SK-N-SH (cell line): ENCODE results near the gene GPS2. TPM values are rescaled to one million over a fixed set of nuclear protein-coding genes. Genes with fewer than 3 reads are reported as not detected.

Source experiments
- CTCF ChIA-PET: fragments of 300-600, 350-600 bp; formaldehyde crosslinking; extraction: SDS; loops from one replicate; lab custom pipeline; 2021; lab: Yijun Ruan, JAX
- POLR2A ChIA-PET: fragments of 350-600 bp; sonication (Branson Sonifier 250); formaldehyde crosslinking; extraction: SDS; loops from one replicate; lab custom pipeline; 2020; ENCODE audit warnings: antibody characterized with exemption, inconsistent platforms; lab: Yijun Ruan, JAX
- DNase-seq: peaks from one replicate; pipeline ENCODE4 v3.0.0; 2012
- H2AFZ ChIP-seq: fragments of 200-600 bp; sonication (generic); 2 replicates; pipeline ENCODE4 v1.8.1; 2016; ENCODE audit warnings: antibody characterized with exemption, mild to moderate bottlenecking, low read depth
- H3F3A ChIP-seq: fragments of 200-600 bp; sonication (generic); replicated peaks from 2 replicates; pipeline ENCODE3; 2016; ENCODE audit warnings: antibody characterized with exemption, mild to moderate bottlenecking; ENCODE audit not compliant: insufficient read depth
- H3K27ac ChIP-seq, 2 experiments: fragments of 200-500 bp in 1 of 2; fragments of 200-600 bp in 1 of 2; sonication (Bioruptor generic) in 1 of 2; sonication (generic), shearing (Covaris generic) in 1 of 2; 2 replicates each; pipeline versions ENCODE4 v1.5.1 to v1.6.1; 2014 to 2016; ENCODE audit warnings: low read depth in 2 of 2, inconsistent platforms in 1 of 2, low read length in 1 of 2, mild to moderate bottlenecking in 1 of 2, mixed read lengths in 1 of 2
- H3K27me3 ChIP-seq: fragments of 200-600 bp; sonication (generic), shearing (Covaris generic); 2 replicates; pipeline ENCODE4 v1.6.1; 2016; ENCODE audit warnings: mixed run types; ENCODE audit not compliant: insufficient read depth
- H3K36me3 ChIP-seq, 2 experiments: fragments of 200-500 bp in 1 of 2; fragments of 200-600 bp in 1 of 2; sonication (Bioruptor generic) in 1 of 2; sonication (generic) in 1 of 2; replicated peaks in 1 of 2; 2 replicates each; pipeline versions ENCODE3 to v1.5.1; 2014 to 2016; ENCODE audit warnings: low read length in 1 of 2, mild to moderate bottlenecking in 1 of 2; ENCODE audit not compliant: insufficient read depth in 2 of 2, control insufficient read depth in 1 of 2
- H3K4me1 ChIP-seq, 2 experiments: fragments of 200-500 bp in 1 of 2; fragments of 200-600 bp in 1 of 2; sonication (Bioruptor generic) in 1 of 2; sonication (generic), shearing (Covaris generic) in 1 of 2; 2 replicates each; pipeline versions ENCODE4 v1.5.1 to v1.6.1; 2014 to 2016; ENCODE audit warnings: low read depth in 1 of 2, low read length in 1 of 2, mixed run types in 1 of 2; ENCODE audit not compliant: insufficient read depth in 2 of 2, control insufficient read depth in 1 of 2
- H3K4me2 ChIP-seq: fragments of 200-600 bp; sonication (generic), shearing (Covaris generic); 2 replicates; pipeline ENCODE4 v1.6.1; 2017; ENCODE audit warnings: mixed run types
- H3K4me3 ChIP-seq, 2 experiments: fragments of 200-500 bp in 1 of 2; fragments of 200-600 bp in 1 of 2; sonication (Bioruptor generic) in 1 of 2; sonication (generic), shearing (Covaris generic) in 1 of 2; 2 replicates each; pipeline versions ENCODE4 v1.5.1 to v1.8.1; 2014 to 2016; ENCODE audit warnings: low read depth in 2 of 2, inconsistent platforms in 1 of 2, low read length in 1 of 2, mild to moderate bottlenecking in 1 of 2, mixed read lengths in 1 of 2, moderate library complexity in 1 of 2
- H3K79me2 ChIP-seq: fragments of 200-600 bp; sonication (generic); 2 replicates; pipeline ENCODE4 v1.8.1; 2017; ENCODE audit warnings: mild to moderate bottlenecking; ENCODE audit not compliant: insufficient read depth
- H3K9ac ChIP-seq: fragments of 200-600 bp; sonication (generic); 2 replicates; pipeline ENCODE4 v1.6.1; 2017; ENCODE audit warnings: mixed run types
- H3K9me2 ChIP-seq: fragments of 200-600 bp; sonication (generic); 2 replicates; pipeline ENCODE4 v1.6.1; 2017; ENCODE audit warnings: mixed run types
- H3K9me3 ChIP-seq: fragments of 200-600 bp; sonication (generic); 2 replicates; pipeline ENCODE4 v1.6.1; 2017; ENCODE audit warnings: mixed run types, mild to moderate bottlenecking, moderate library complexity
- H4K20me1 ChIP-seq: fragments of 200-600 bp; sonication (generic); 2 replicates; pipeline ENCODE4 v1.6.1; 2017; ENCODE audit warnings: mild to moderate bottlenecking, mixed run types; ENCODE audit not compliant: insufficient read depth
- CHD2 ChIP-seq: fragments of 150-350 bp; IDR thresholded peaks from 2 replicates; pipeline ENCODE4 v1.6.1; 2018; ENCODE audit warnings: low read length; ENCODE audit not compliant: partially characterized antibody
- EP300 ChIP-seq, 2 experiments: IDR thresholded peaks; 2 replicates each; pipeline versions ENCODE4 v1.4.0 to v1.6.1; 2012; ENCODE audit warnings: borderline replicate concordance in 1 of 2, low read depth in 1 of 2, low read length in 1 of 2
- EZH2phosphoT487 ChIP-seq: fragments of 200-600 bp; sonication (generic); IDR thresholded peaks from 2 replicates; pipeline ENCODE4 v1.6.1; 2017; ENCODE audit warnings: low read depth, mixed run types, mild to moderate bottlenecking, antibody characterized with exemption, moderate library complexity, borderline replicate concordance
- FOXJ3 ChIP-seq: sonication (generic); formaldehyde crosslinking; IDR thresholded peaks from 2 replicates; pipeline ENCODE4 v1.5.1; 2020; ENCODE audit warnings: mild to moderate bottlenecking, missing genetic modification reagents
- FOXM1 ChIP-seq: IDR thresholded peaks from 2 replicates; pipeline ENCODE4 v1.4.0; 2012; ENCODE audit warnings: low read depth, mild to moderate bottlenecking
- GATA2 ChIP-seq: sonication (generic); formaldehyde crosslinking; IDR thresholded peaks from 2 replicates; pipeline ENCODE4 v1.5.0; 2020; ENCODE audit warnings: mild to moderate bottlenecking, missing genetic modification reagents
- MXI1 ChIP-seq: IDR thresholded peaks from 2 replicates; pipeline ENCODE4 v1.6.1; 2012; ENCODE audit warnings: mild to moderate bottlenecking, low read depth, low read length, improper control_type of control experiment
- NFIC ChIP-seq: IDR thresholded peaks from 2 replicates; pipeline ENCODE4 v1.4.0; 2012; ENCODE audit warnings: borderline replicate concordance
- NRF1 ChIP-seq: IDR thresholded peaks from 2 replicates; pipeline ENCODE4 v1.6.1; 2012; ENCODE audit warnings: low read depth, mild to moderate bottlenecking, low read length
- SIN3A ChIP-seq: IDR thresholded peaks from 2 replicates; pipeline ENCODE4 v1.6.1; 2012; ENCODE audit warnings: low read depth, mild to moderate bottlenecking, low read length, moderate library complexity, borderline replicate concordance
- TAF1 ChIP-seq: IDR thresholded peaks from 2 replicates; pipeline ENCODE4 v1.6.1; 2012; ENCODE audit warnings: low read depth, mild to moderate bottlenecking, low read length, moderate library complexity, borderline replicate concordance
- TCF12 ChIP-seq: IDR thresholded peaks from 2 replicates; pipeline ENCODE4 v1.4.0; 2012
- WGBS: methylation state at CpG from one replicate; pipeline ENCODE4 v1.1.6; 2017; ENCODE audit warnings: low lambda C conversion rate; 5-methylcytosine and 5-hydroxymethylcytosine counted together
- polyA plus RNA-seq, 3 experiments: library from polyadenylated mRNA; depleted of rRNA; stranded (reverse); fragments of >200 nt; gene quantifications; 2 replicates each; pipeline ENCODE4 v1.2.3, GENCODE V29; 2012
- TF ChIP-seq, protein P1 (sequence below): IDR thresholded peaks from 2 replicates; pipeline ENCODE4 v1.4.0; 2012; ENCODE audit warnings: low read depth, borderline replicate concordance
- TF ChIP-seq, protein P2 (sequence below): IDR thresholded peaks from 2 replicates; pipeline ENCODE4 v1.4.0; 2012; ENCODE audit warnings: low read depth
- TF ChIP-seq, protein P3 (sequence below): IDR thresholded peaks from 2 replicates; pipeline ENCODE4; 2012
- TF ChIP-seq, protein P4 (sequence below): IDR thresholded peaks from 2 replicates; pipeline ENCODE4 v1.4.0; 2012; ENCODE audit warnings: low read depth, borderline replicate concordance
- TF ChIP-seq, protein P5 (sequence below): fragments of 200-600 bp; sonication (generic); IDR thresholded peaks from 2 replicates; pipeline ENCODE4 v1.6.1; 2017; ENCODE audit warnings: antibody characterized with exemption, mild to moderate bottlenecking, moderate library complexity

Gene GPS2
- polyA plus RNA-seq, 1 of the 3 experiments (the other 2 are of a cell fraction) = 102 TPM

DNA sequence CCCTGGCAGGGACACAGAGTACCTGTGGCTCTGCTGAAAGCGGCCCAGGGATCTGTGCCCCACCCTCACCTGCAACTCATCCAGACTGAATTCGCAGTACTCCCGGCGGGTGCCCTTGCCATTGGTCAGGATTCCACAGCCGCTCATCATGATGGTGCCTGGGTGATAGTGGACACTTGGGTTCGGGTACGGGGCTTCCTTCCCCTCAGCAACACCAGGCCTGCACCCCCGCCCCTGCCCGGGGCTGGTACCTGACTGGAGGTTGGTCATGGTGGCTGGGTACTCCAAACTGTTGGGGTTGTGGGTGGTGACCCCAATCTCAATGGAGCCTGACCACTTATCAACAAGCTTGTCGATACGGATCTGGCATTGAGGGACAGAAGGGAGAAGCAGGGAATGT lies 11.0 kb upstream of the GPS2 start:
- Histone ChIP-seq H3K79me2 (peaks cover 17% of the 10 kb centered on the region; the same call in 1 of the 2 replicates), H3K9me2 (no peaks in the 10 kb centered on the region), H2AFZ (no peak overlapping the region), H3F3A (no peaks in the 10 kb centered on the region), H3K4me1 (peaks cover 3 to 13% of the 10 kb centered on the region in 2 experiments; a peak in 2 of 4 replicates), H3K9me3 (no peaks in the 10 kb centered on the region), H3K27me3 (no peaks in the 10 kb centered on the region), H3K36me3 (peaks cover 5 to 49% of the 10 kb centered on the region in 2 experiments), H4K20me1 (no peaks in the 10 kb centered on the region), H3K4me2 (no peak overlapping the region), H3K4me3 (no peak overlapping the region), H3K9ac (no peak overlapping the region), H3K27ac (no peak overlapping the region)
- TF ChIP-seq NFIC (no peak), FOXJ3 (CRISPR knock-in tag) (no peak), FOXM1 (no peak), GATA2 (CRISPR knock-in tag) (no peak), MXI1 (no peak), CHD2 (no peak)
- TF ChIP-seq, protein P1, sequence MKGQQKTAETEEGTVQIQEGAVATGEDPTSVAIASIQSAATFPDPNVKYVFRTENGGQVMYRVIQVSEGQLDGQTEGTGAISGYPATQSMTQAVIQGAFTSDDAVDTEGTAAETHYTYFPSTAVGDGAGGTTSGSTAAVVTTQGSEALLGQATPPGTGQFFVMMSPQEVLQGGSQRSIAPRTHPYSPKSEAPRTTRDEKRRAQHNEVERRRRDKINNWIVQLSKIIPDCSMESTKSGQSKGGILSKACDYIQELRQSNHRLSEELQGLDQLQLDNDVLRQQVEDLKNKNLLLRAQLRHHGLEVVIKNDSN = no peak
- POLR2A ChIA-PET = no interaction called here
- WGBS = 98% methylated on average over 7 of the region's 11 CpGs
- no peak for DNase-seq
- CTCF ChIA-PET = interaction anchor here (0.9 to 8.4 kb wide), 5 partner anchors 13 to 64 kb away, joined by 3 to 55 read pairs (median 4); no protein-coding TSS in a partner anchor

DNA sequence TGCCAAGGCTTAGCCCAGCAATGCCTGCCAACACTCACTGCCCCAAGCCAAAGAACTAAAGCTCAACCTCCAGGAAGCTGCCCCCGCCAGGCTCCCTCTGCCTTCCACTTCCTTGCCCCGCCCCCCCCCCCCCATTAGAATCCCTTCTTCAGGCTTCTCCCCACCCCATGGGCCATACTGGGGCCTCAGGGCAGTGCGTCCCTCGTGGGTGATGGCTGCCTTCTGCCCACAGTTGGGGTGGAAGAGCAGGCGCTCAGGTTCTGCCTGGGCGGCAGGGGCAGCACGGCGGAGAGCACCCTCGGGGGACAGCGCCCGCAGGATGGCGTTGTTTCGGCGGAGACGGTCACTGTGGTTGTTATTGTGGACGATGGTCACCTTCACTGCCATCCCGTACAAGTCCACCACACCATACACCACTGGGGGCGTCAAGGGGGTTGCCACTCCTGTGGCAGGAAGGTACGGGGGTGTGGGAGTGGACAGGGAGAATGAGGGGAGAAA lies 9.9 kb upstream of the GPS2 start:
- CTCF ChIA-PET = interaction anchor here (0.6 to 8.4 kb wide), 16 partner anchors 10 to 278 kb away, joined by 3 to 55 read pairs (median 4); partner anchors contain the start of genes ACAP1, DVL2, GPS2 and SENP3
- no peak overlapping the region for H2AFZ ChIP-seq
- no peaks in the 10 kb centered on the region for H3K9me2 ChIP-seq
- no peak overlapping the region for H3K9ac ChIP-seq
- H4K20me1 ChIP-seq = no peaks in the 10 kb centered on the region
- no peak for TF ChIP-seq TAF1
- TF ChIP-seq, protein P2, sequence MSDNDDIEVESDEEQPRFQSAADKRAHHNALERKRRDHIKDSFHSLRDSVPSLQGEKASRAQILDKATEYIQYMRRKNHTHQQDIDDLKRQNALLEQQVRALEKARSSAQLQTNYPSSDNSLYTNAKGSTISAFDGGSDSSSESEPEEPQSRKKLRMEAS = no peak
- TF ChIP-seq, protein P3, sequence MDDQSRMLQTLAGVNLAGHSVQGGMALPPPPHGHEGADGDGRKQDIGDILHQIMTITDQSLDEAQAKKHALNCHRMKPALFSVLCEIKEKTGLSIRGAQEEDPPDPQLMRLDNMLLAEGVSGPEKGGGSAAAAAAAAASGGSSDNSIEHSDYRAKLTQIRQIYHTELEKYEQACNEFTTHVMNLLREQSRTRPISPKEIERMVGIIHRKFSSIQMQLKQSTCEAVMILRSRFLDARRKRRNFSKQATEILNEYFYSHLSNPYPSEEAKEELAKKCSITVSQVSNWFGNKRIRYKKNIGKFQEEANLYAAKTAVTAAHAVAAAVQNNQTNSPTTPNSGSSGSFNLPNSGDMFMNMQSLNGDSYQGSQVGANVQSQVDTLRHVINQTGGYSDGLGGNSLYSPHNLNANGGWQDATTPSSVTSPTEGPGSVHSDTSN = no peak
- no peak for TF ChIP-seq EZH2phosphoT487
- TF ChIP-seq, protein P4, sequence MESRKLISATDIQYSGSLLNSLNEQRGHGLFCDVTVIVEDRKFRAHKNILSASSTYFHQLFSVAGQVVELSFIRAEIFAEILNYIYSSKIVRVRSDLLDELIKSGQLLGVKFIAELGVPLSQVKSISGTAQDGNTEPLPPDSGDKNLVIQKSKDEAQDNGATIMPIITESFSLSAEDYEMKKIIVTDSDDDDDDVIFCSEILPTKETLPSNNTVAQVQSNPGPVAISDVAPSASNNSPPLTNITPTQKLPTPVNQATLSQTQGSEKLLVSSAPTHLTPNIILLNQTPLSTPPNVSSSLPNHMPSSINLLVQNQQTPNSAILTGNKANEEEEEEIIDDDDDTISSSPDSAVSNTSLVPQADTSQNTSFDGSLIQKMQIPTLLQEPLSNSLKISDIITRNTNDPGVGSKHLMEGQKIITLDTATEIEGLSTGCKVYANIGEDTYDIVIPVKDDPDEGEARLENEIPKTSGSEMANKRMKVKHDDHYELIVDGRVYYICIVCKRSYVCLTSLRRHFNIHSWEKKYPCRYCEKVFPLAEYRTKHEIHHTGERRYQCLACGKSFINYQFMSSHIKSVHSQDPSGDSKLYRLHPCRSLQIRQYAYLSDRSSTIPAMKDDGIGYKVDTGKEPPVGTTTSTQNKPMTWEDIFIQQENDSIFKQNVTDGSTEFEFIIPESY = no peak
- TF ChIP-seq, protein P5, sequence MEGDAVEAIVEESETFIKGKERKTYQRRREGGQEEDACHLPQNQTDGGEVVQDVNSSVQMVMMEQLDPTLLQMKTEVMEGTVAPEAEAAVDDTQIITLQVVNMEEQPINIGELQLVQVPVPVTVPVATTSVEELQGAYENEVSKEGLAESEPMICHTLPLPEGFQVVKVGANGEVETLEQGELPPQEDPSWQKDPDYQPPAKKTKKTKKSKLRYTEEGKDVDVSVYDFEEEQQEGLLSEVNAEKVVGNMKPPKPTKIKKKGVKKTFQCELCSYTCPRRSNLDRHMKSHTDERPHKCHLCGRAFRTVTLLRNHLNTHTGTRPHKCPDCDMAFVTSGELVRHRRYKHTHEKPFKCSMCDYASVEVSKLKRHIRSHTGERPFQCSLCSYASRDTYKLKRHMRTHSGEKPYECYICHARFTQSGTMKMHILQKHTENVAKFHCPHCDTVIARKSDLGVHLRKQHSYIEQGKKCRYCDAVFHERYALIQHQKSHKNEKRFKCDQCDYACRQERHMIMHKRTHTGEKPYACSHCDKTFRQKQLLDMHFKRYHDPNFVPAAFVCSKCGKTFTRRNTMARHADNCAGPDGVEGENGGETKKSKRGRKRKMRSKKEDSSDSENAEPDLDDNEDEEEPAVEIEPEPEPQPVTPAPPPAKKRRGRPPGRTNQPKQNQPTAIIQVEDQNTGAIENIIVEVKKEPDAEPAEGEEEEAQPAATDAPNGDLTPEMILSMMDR = no peak
- TF ChIP-seq TCF12 = no peak
- TF ChIP-seq SIN3A = no peak
- no peak for TF ChIP-seq NRF1
- no peak for TF ChIP-seq EP300 (IDR thresholded peaks at IDR 0.05; ENCODE audit: borderline replicate concordance in 1 of 2, low read depth in 1 of 2, low read length in 1 of 2)
- no peak overlapping the region for H3K4me3 ChIP-seq
- H3K79me2 ChIP-seq = peaks cover 17% of the 10 kb centered on the region; the same call in 1 of the 2 replicates
- no peak overlapping the region for H3K27ac ChIP-seq
- DNase-seq = no peak
- H3K4me1 ChIP-seq = peaks cover 0 to 7% of the 10 kb centered on the region in 2 experiments; a peak in 1 of 4 replicates
- H3K36me3 ChIP-seq = peaks cover 5 to 58% of the 10 kb centered on the region in 2 experiments
- no peaks in the 10 kb centered on the region for H3K9me3 ChIP-seq
- no peak overlapping the region for H3K4me2 ChIP-seq
- H3K27me3 ChIP-seq = no peaks in the 10 kb centered on the region
- 95% methylated on average over 12 of the region's 19 CpGs for WGBS
- no peaks in the 10 kb centered on the region for H3F3A ChIP-seq
- POLR2A ChIA-PET = interaction anchor here (0.8 kb wide), 1 partner anchor 11 kb away, joined by 3 read pairs; no protein-coding TSS in a partner anchor
